Neuron (in vitro differentiated cells): ENCODE measurements around the gene ITPRIP.

ENCODE experiments used
- H2AFZ ChIP-seq: one replicate; pipeline ENCODE4 v1.6.1; 2013; ENCODE audit warnings: low read depth, mild to moderate bottlenecking, inconsistent platforms, low read length, moderate library complexity
- H3K27me3 ChIP-seq: one replicate; pipeline ENCODE4 v1.6.1; 2013; ENCODE audit warnings: low read length; ENCODE audit not compliant: insufficient read depth
- H3K36me3 ChIP-seq: one replicate; pipeline ENCODE4 v1.6.1; 2013; ENCODE audit warnings: low read length; ENCODE audit not compliant: insufficient read depth
- H3K4me1 ChIP-seq: one replicate; pipeline ENCODE4 v1.6.1; 2013; ENCODE audit warnings: low read length; ENCODE audit not compliant: insufficient read depth
- H3K4me3 ChIP-seq: 2 replicates; pipeline ENCODE4 v1.5.1; 2013; ENCODE audit warnings: mild to moderate bottlenecking, low read length, moderate library complexity
- H3K9me3 ChIP-seq: one replicate; pipeline ENCODE4 v1.6.1; 2013; ENCODE audit warnings: low read length

Gene ITPRIP

DNA sequence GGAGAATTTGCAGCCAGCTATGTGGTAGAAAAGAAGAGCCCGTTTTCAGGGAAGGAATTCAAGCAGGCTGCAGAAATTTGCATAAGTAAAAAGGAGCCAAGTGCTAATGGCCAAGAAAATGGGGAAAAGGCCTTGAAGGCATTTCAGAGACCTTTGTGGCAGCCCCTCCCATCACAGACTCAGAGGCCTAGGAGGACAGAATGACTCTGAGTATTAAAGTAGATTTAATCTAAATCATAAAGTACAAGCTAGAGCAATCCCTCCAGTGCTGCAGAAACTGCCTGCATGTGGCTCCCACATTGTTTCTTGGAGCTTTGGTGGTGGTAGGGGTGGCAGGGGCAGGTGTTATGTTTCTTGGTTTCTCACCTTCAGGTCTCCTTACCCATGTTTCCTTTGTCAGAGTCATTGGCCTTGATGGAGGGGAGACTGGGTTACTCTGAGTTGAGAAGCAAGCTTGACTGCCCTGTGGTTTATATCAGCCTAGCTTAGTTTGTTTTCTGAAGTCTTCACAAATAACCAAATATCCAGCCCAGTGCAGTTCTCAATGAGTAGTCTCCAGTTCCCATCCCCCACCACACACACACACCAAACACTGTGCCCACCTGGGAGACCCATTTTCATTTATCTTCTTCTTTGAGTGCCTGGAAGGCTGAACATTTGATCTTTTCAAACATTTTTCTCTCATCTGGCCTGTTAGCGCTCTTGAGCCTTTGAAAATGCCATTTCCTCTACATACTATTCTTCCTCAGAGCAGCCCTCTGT lies 34.5 kb downstream of the ITPRIP start:
- Histone ChIP-seq H3K36me3 (no peaks in the 10 kb centered on the region), H3K9me3 (peaks cover 1% of the 10 kb centered on the region), H3K27me3 (no peaks in the 10 kb centered on the region), H3K4me1 (peaks cover 25% of the 10 kb centered on the region), H2AFZ (no peak overlapping the region), H3K4me3 (no peak overlapping the region)

- Histone ChIP-seq H3K9me3 (peaks cover 1% of the 10 kb centered on the region), H3K4me1 (peaks cover 18% of the 10 kb centered on the region), H3K36me3 (no peaks in the 10 kb centered on the region), H3K27me3 (no peaks in the 10 kb centered on the region), H3K4me3 (no peak overlapping the region), H2AFZ (no peak overlapping the region)
Measured at GRCh38 chr10:104301907-104302690, 36.2 kb downstream of the ITPRIP start.

DNA sequence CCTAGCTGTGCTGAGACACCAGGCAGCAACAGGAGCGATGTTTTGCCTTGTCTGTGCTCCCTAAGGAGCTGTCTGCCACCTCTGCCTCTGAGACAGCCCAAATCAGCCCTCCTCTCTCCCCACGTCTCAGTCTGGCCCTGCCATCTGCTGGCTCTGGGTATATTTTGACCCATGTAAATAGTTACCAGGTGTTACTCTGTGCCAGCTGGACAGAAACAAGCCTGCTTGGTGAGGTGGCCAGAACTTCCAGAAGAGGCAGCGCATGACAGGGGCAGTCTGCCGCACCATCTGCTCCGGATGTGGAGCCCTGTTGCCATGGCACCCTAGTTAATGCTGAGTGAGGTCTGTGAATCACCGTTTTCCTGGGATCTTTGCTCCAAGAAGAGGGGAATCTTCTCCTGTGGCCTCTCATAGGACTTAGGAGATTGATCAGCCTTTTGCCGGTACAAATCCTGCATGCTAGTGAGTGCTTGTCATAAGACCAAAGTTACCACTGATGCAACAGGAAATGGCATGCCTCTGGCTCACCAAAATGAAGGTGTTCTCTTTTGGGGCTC lies 37.5 kb downstream of the ITPRIP start:
- peaks cover 1% of the 10 kb centered on the region for H3K9me3 ChIP-seq
- H2AFZ ChIP-seq: no peak overlapping the region
- H3K4me3 ChIP-seq: no peak overlapping the region
- no peaks in the 10 kb centered on the region for H3K27me3 ChIP-seq
- no peaks in the 10 kb centered on the region for H3K36me3 ChIP-seq
- peaks cover 10% of the 10 kb centered on the region for H3K4me1 ChIP-seq

DNA sequence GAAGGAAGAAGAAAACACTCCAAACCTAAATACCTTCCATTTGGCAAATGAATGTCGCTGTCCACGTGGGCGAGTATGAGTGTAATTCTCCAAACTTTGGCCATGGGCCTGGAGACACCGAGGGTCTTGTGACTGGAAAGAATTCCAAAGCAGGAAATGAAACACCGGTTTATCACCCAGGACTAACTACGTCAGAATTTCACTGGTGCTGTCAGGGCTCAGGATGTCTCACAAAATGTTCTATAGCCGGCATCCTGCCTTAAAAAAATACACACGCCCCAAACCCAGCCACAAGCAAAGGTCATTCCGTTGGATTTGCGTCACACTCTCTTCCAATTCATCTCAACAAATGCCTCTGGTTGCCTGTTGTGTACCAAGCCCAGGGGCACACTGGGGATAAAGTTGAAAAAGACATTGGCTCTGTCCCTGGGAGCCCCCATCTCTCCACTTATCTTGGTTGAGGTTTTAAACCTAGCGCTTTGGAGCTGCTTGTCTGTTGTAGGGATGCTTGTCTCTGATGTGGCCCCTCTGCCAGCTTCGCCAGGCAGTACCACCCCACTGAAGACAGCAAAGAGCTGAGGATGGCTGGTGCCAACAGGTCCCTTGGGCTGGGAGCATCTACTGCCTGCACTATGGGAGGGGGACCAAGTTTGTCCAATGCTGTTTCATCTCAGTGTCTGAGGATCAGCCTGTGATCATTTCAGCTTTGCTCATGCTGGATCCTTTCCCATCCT lies 38.1 kb downstream of the ITPRIP start:
- no peak overlapping the region for H2AFZ ChIP-seq
- no peak overlapping the region for H3K4me3 ChIP-seq
- no peaks in the 10 kb centered on the region for H3K36me3 ChIP-seq
- no peaks in the 10 kb centered on the region for H3K27me3 ChIP-seq
- peaks cover 10% of the 10 kb centered on the region for H3K4me1 ChIP-seq
- H3K9me3 ChIP-seq: peaks cover 1% of the 10 kb centered on the region

DNA sequence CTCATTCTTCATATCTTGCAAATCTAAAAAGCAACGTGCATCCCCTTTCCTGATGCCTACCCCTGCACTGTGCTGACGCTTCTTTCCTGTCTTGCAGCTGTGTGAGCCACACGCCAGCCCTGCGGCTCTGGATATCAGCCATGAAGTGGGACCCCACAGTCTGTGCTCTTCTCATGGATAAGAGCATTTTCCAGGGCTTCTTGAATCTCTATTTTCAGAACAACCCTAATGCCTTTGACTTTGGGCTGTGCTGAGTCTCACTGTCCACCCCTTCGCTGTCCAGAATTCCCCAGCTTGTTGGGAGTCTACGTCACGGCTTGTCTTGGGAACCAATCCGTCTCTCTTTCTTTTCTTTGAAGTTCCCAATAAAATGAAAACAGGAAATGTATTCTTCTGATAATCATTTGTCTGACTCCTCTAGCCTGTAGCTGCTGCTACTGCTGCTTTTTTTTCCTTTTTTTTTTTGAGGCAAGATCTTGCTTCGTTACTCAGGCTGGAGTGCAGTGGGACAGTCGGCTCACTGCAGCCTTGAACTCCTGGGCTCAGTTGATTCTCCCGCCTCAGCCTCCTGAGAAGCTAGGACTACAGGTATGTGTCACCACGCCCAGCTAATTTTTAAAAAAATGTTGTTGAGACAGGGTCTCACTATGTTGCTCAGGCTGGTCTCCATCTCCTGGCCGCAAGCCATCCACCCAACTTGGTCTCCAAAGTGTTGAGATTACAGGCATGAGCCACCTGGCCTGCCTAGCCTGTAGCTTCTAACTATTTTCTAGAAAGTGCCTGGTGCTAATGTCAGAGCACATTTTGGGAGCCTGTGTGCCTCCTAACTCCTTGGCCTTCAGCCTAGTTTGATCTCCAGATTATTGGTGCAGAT lies 39.0 kb downstream of the ITPRIP start:
- no peak overlapping the region for H3K4me3 ChIP-seq
- H3K9me3 ChIP-seq: peaks cover 1% of the 10 kb centered on the region
- H3K27me3 ChIP-seq: no peaks in the 10 kb centered on the region
- no peaks in the 10 kb centered on the region for H3K36me3 ChIP-seq
- no peak overlapping the region for H2AFZ ChIP-seq
- peaks cover 10% of the 10 kb centered on the region for H3K4me1 ChIP-seq

DNA sequence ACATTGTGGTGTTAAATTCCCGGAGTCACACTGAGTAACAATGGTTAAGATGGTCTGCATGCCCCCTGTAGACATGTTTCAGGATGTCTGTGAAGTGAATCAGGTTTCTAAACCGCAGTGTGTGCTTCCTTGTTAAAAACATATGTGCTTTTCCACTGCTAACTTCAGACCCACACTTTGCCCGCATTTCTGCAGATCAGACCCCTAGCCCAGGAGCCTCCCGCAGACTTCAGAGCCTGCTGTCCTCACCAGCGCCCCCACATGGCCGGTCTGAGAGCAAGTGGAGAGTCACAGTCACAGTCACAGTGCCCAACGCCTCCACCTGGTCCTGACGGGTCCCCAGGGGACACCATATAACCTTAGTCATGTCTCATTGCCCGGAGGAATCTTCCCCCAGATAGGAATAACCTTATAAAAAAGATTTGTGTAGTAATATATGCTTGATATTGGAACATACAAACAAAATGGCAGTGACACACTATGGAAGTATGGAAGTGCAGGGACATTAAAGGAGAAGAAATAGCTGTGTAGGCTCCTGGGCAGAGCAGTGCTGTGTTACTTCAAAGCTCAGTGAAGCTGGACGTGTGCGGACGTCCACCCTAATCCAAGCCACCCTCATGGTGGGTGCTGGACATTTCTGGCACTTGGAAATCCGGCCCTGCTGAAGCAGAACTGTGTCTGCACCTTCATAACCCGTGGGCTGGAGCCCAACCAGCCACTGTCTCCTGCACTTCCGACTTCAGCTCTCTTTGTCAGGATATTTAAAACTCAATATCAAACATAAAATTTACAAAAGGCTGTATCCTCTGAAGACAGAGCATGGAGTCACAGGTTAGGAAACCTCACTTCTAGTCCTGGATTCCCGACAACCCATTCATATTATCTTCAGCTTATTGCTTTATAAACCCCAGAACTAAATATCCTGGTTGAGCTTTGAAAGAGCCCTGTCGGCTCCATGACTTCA lies 40.3 kb downstream of the ITPRIP start:
- Histone ChIP-seq H3K36me3 (no peaks in the 10 kb centered on the region), H2AFZ (no peak overlapping the region), H3K4me3 (no peak overlapping the region), H3K9me3 (peaks cover 1% of the 10 kb centered on the region), H3K4me1 (peaks cover 10% of the 10 kb centered on the region), H3K27me3 (no peaks in the 10 kb centered on the region)

DNA sequence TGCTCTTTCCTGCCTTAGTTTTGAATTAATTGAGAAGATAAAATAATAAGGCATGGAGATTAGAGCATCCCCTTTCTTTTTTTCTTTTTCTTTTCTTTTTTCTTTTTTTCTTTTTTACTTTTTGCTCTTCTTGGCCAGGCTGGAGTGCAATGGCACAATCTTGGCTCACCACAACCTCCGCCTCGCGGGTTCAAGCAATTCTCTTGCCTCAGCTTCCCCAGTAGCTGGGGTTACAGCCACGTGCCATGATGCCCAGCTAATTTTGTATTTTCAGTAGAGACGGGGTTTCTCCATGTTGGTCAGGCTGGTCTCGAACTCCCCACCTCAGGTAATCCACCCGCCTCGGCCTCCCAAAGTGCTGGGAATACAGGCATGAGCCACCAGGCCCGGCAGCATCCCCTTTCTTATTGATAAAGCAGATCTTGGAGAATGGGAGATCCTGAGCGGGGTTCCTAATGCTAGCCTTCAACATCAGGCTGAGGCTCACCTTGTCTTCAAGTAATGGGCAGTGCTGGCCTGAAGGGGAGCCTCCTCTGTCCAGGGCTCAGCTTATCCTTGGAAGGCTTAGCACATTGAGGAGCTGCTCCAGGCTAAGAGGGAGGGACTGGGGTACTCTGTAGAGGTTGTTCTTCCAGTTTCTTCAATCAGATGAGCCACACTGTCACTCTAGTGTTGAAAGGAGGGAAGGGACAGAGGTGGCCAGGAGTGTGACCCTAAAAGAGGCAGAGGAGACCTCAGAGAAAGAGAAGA lies 41.4 kb downstream of the ITPRIP start:
- H2AFZ ChIP-seq: no peak overlapping the region
- H3K9me3 ChIP-seq: no peaks in the 10 kb centered on the region
- H3K36me3 ChIP-seq: no peaks in the 10 kb centered on the region
- H3K4me1 ChIP-seq: peaks cover 12% of the 10 kb centered on the region
- no peaks in the 10 kb centered on the region for H3K27me3 ChIP-seq
- H3K4me3 ChIP-seq: no peak overlapping the region

- Histone ChIP-seq H3K27me3 (peaks cover 2% of the 10 kb centered on the region), H3K36me3 (no peaks in the 10 kb centered on the region), H2AFZ (no peak overlapping the region), H3K4me3 (no peak overlapping the region), H3K4me1 (peaks cover 4% of the 10 kb centered on the region), H3K9me3 (no peaks in the 10 kb centered on the region)
Measured at GRCh38 chr10:104293781-104294321, 44.4 kb downstream of the ITPRIP start.

GRCh38 chr10:104293011-104293410 lies 45.3 kb downstream of the ITPRIP start:
- Histone ChIP-seq H3K9me3 (no peaks in the 10 kb centered on the region), H3K36me3 (no peaks in the 10 kb centered on the region), H2AFZ (no peak overlapping the region), H3K4me1 (peaks cover 4% of the 10 kb centered on the region), H3K27me3 (peaks cover 2% of the 10 kb centered on the region), H3K4me3 (no peak overlapping the region)

- Histone ChIP-seq H3K27me3 (peaks cover 2% of the 10 kb centered on the region), H3K4me3 (no peak overlapping the region), H2AFZ (no peak overlapping the region), H3K4me1 (peaks cover 4% of the 10 kb centered on the region), H3K36me3 (no peaks in the 10 kb centered on the region), H3K9me3 (no peaks in the 10 kb centered on the region)
Measured at GRCh38 chr10:104291439-104291951, 46.8 kb downstream of the ITPRIP start.

DNA sequence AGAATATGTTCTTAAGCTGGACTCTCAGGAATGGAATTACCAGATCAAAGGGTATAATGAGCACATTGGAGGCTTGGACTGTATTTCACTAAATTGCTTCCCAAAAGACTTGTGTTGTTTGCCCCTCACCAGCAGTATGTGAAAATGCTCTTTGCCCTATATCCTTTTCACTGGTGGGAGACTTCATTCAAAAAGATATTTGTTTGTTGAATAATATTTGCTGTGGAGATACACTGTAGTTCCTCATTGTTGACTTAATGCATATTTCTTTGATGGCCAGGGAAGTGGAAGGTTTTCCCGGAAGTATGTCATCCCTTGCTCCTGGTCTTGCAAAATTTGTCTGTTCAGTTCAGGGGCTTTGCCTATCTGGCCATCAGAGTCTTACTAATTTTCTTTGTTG lies 49.9 kb downstream of the ITPRIP start:
- Histone ChIP-seq H3K4me3 (no peak overlapping the region), H3K9me3 (no peaks in the 10 kb centered on the region), H2AFZ (no peak overlapping the region)

More for the DNA sequence above, 49.9 kb downstream of the ITPRIP start:
- Histone ChIP-seq H3K36me3 (no peaks in the 10 kb centered on the region), H3K4me1 (peaks cover 4% of the 10 kb centered on the region), H3K27me3 (peaks cover 2% of the 10 kb centered on the region)
